ENCODE data around the gene C7. TPM values are rescaled to one million over a fixed set of nuclear protein-coding genes. Genes with fewer than 3 reads are reported as not detected.

Gene C7
- total and polyA plus RNA-seq, 2 of the 13 experiments (the other 11 are each of a cell fraction or from before 2014, with no cell fraction given): 1.7 to 3.5 TPM

- no peak for TF ChIP-seq PRDM15 (CRISPR knock-in tag; IDR thresholded peaks at IDR 0.05)
- TF ChIP-seq ZSCAN5A (CRISPR knock-in tag; IDR thresholded peaks at IDR 0.05; ENCODE audit: borderline replicate concordance): 0 out of 2 replicates have a peak, but pooled peaks have one; percentile 32
- TF ChIP-seq PTBP1 (IDR thresholded peaks at IDR 0.05; ENCODE audit: low read depth, low read length, poor library complexity, severe bottlenecking): no peak
- no peak for TF ChIP-seq LCORL (IDR thresholded peaks at IDR 0.05)
- 0 out of 2 replicates have a peak, but pooled peaks have one; percentile 24 for TF ChIP-seq LCORL (CRISPR knock-in tag; IDR thresholded peaks at IDR 0.05)
- TF ChIP-seq ZNF296 (CRISPR knock-in tag; conservative IDR thresholded peaks at IDR 0.05): no peak
- TF ChIP-seq ZBTB3 (CRISPR knock-in tag; IDR thresholded peaks at IDR 0.05; ENCODE audit: borderline replicate concordance, low read depth): no peak
- 0 out of 2 replicates have a peak, but pooled peaks have one; percentile 26 for TF ChIP-seq PHF21A (CRISPR knock-in tag; IDR thresholded peaks at IDR 0.05)
- no peak for TF ChIP-seq BORCS8-MEF2B (CRISPR knock-in tag; IDR thresholded peaks at IDR 0.05)
- TF ChIP-seq ZNF496 (CRISPR knock-in tag; IDR thresholded peaks at IDR 0.05; ENCODE audit: insufficient replicate concordance): no peak
- TF ChIP-seq MLX (CRISPR knock-in tag; IDR thresholded peaks at IDR 0.05): no peak
- no peak for TF ChIP-seq ZNF678 (CRISPR knock-in tag; IDR thresholded peaks at IDR 0.05)
- TF ChIP-seq, protein P1, sequence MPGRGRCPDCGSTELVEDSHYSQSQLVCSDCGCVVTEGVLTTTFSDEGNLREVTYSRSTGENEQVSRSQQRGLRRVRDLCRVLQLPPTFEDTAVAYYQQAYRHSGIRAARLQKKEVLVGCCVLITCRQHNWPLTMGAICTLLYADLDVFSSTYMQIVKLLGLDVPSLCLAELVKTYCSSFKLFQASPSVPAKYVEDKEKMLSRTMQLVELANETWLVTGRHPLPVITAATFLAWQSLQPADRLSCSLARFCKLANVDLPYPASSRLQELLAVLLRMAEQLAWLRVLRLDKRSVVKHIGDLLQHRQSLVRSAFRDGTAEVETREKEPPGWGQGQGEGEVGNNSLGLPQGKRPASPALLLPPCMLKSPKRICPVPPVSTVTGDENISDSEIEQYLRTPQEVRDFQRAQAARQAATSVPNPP (CRISPR knock-in tag; IDR thresholded peaks at IDR 0.05): no peak
- no peak for TF ChIP-seq ARNT2 (CRISPR knock-in tag; IDR thresholded peaks at IDR 0.05; ENCODE audit: low read depth)
- TF ChIP-seq, protein P2, sequence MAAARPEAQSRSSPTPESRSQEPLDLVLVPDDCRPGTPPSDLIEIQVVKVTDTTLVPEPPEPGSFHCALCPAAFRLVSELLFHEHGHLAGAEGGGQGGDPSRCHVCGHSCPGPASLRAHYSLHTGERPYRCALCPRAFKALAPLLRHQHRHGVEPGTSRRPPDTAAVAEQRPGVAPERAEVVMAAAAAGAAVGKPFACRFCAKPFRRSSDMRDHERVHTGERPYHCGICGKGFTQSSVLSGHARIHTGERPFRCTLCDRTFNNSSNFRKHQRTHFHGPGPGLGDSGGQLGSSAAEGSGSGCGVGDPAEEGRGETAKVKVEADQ (CRISPR knock-in tag; IDR thresholded peaks at IDR 0.05; ENCODE audit: borderline replicate concordance): no peak
- 0 out of 2 replicates have a peak, but pooled peaks have one; percentile 43 for TF ChIP-seq POGZ (CRISPR knock-in tag; IDR thresholded peaks at IDR 0.05)
- no peak for TF ChIP-seq ATM (IDR thresholded peaks at IDR 0.05; ENCODE audit: borderline replicate concordance)
- no peak for TF ChIP-seq ZC3H4 (CRISPR knock-in tag; IDR thresholded peaks at IDR 0.05; ENCODE audit: borderline replicate concordance)
- TF ChIP-seq, protein P3, sequence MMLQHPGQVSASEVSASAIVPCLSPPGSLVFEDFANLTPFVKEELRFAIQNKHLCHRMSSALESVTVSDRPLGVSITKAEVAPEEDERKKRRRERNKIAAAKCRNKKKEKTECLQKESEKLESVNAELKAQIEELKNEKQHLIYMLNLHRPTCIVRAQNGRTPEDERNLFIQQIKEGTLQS (CRISPR knock-in tag; IDR thresholded peaks at IDR 0.05): no peak
- TF ChIP-seq, protein P4, sequence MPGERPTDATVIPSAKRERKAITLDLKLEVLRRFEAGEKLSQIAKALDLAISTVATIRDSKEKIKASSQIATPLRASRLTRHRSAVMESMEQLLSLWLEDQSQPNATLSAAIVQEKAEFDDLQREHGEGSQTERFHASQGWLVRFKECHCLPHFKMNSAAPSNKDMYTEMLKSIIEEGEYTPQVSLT (CRISPR knock-in tag; IDR thresholded peaks at IDR 0.05; ENCODE audit: borderline replicate concordance, low read depth): no peak
These were observed 4.9 kb upstream of the C7 start (continued) for GRCh38 chr5:40904205-40904993.
